GM19035 (cell line): Measurements from ENCODE around the gene RALA.

ENCODE experiments used
- ATAC-seq: cut with Tn5 transposase; IDR thresholded peaks from one replicate; pipeline ENCODE4 v1.9.1; 2021; ENCODE audit not compliant: unreplicated experiment

Gene RALA

DNA sequence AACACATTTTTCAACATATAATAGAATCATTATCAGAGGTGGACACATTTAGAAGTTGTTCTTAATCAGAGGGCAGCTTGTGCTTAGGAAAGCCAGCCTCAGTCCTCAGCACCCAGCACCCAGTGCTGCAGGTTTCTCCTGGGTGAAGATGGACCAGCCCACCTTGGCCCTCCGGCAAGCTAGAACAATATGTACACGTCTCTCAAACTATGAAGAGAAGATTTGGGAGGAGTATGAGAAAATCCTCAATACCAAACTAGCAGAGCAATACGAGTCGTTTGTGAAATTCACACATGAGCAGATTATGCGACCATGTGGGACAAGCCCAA, 13.5 kb upstream of the RALA start:
- no peak for ATAC-seq

DNA sequence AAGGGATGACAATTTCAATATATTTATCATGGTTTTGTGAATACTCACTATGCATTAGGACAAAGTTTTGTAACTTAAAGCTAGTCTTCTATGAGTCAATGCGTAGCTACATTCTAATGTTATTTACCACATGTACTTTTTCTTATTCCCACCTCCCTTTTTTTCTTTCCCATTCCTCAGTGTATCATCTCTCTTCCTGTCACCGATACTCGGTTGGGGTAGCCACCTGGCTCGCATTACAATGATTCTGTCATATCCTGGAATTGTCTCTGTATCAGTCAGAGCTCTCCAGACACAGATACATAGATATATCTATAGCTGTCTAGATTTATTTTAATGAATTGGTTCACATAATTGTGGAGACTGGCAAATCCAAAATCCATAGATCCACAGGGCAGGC, 9.8 kb upstream of the RALA start:
- ATAC-seq, result no peak

DNA sequence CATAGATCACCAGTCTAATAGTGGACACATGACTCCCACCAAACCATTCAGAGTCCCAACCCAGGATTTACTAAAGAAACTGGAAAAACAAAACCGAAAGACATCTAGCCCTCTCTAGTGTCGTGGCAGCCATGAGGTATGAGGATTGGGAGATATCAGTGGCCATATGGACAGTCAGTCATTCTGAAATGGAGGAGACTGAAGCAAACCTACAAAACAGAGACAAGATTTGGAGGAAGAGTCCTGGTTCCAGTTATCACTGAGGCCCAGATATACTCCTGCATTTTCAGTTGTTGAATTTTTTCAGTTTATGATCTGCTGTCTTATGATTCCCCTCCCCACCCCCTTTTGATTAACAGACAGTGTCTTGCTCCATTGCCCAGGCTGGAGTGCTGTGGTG, 9.1 kb upstream of the RALA start:
- ATAC-seq, result no peak

DNA sequence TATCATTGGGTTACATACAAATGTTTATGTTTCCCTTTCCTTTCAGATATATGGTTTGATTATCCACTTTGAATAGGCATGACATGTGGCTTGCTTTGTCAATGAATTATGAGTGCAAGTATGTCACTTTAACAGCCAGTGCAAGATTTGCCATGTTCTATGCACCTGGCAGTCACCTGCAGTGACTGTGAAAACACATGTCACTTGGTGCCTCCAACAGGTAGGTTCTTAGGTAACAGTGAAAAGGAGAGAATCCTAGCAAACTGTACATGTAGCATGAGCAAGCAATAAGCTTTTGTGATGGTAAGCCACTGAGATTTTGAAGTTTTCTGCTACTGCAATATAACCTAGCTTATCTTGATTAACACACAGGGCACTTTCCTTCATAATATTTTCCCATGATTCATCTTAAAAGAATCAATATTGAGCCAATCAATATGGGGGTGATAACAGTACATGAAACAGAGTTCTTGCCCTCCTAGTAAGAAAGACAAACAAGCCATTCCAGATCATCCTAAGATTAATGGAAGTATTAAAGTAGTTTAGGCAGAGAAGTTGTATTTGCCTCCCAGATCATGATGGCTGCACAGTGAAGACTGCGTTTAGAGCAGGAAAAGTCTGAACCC, 7.9 kb upstream of the RALA start:
- ATAC-seq, result no peak

DNA sequence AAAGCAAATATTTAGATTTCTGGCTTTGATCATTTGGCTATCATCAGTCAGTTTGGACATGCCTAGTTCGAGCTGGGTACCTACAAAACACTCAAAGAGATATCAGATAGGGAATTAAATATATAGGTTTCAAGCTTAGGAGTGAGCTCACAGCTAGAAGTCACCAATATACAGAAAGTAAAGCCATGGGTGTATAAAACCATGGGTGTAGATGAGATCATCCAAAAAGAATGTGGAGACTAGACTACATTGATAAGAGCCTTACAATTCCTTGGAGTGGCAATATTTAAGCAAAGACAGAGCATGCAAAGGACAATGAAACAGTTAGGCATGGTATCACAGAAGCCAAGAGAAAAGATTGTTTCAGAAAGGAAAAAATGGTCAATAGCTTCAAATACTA, 7.2 kb upstream of the RALA start:
- ATAC-seq, result no peak

DNA sequence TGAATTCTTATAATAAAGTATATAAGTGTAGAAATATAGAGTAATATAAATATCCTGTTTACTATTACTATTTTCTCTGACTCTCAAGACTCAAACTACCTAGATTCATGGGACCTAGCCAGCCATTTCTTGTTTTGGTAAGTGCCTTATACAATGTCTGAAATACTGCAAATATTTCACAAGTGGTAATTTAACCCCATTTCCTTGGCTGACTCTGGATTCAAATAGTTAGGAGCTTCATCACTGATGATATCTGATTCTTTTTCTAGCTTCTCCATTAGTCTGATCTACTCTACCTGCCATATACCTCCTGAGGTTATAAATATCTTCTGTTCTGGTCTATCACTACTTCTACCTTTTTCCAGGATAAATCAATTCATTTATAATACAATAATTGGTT, 6.4 kb upstream of the RALA start:
- ATAC-seq, result no peak

DNA sequence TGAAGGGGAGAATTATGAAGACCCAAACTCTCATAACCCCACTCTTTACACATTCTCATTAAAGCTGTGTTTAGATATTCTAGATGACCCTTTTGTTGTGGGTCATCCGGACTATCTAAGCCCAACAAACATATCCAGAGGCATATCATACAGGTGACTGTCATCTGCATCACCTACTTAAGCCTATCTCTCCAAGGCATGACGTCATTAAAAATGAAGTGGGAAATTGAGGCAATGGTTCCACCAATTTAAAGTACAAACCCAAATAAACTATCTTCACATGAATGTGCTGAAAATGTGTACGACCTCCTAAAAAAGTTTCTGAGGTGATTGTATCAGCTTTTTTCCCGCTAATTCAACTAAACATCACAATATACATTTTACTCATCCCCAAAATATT, 4.5 kb upstream of the RALA start:
- no peak for ATAC-seq

DNA sequence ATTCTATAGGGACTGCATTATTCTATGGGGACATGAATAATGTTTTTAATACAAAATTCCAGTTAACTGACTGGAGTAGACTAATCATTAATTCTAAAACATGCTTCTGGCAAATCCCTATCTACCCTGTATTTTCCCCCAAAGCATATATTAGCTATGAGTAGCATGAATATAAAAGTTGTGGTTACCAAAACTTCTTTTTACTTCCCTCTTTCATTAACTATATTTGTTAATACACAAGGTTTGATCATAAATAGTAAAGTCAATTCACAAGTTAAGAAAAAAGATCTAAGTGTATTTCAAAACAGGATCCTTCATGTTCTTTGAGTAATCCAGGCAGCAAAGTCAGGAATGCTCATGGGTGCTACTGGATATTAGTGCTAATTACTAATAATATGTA, 2.9 kb upstream of the RALA start:
- no peak for ATAC-seq

DNA sequence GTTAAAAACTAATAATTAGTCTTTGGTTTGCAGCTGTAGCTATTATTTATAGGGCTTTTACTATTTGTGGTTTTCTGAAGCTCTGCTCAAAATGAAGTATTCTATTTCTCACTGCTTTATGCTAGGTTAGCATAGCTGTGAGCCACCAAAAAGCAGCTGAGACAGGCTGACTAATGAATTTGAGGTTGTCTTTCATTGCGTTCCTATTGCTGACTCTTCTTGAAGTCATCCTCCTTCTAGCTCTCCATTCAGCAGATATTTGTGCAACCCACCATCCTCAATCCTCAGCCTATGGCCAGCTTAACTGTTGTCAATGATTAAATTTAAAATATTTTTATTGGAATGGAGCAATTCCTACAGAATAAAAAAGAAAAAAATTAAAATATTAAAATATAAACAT, 2.1 kb upstream of the RALA start:
- ATAC-seq, result no peak

DNA sequence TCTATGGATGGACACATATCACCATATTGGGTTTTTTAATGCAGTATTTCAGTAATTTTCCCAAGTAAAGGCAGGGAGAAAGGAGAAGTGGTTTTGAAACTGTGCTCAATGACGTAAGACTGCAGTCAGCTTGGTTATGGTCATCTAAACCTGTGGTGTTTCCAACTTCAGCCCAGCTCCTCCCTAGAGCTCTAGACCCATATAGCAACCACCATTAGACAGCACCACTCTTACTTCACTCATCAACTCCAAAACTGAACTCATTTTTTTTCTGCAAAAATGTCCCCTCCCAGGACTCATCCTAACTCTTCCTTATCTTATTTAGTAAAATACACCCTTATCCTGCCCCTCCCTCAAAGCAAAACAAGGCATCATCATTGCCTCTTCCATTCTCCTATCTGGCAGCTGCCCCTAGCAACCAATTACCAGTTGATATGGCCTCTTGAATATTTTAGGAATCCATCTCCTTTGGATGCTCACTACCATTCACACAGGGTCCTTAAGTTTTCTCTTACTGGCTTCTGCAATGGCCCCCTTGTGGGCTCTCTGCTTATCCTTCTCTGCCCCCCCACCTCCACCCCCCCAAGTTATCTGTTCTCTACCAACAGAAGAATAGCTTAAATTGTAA, 1.5 kb upstream of the RALA start:
- ATAC-seq, result no peak

DNA sequence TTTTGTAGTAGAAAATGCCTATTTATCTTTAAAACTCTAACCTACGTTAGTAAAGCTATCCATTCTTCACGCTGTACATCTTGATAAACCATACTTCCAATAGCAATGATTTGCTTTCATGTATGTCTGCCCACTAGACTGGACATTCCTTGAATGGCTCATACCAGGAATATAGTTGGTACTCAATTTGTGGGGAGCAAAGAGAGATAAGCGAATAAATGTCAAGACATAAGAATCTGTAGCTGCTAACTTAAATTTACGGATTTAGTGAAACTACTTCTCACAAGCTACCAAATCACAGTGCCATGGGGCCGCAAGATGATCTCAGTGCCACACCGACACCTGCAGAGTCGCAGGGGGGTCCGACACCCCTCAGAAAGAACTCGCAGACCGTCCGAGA, 763 bp upstream of the RALA start:
- no peak for ATAC-seq

DNA sequence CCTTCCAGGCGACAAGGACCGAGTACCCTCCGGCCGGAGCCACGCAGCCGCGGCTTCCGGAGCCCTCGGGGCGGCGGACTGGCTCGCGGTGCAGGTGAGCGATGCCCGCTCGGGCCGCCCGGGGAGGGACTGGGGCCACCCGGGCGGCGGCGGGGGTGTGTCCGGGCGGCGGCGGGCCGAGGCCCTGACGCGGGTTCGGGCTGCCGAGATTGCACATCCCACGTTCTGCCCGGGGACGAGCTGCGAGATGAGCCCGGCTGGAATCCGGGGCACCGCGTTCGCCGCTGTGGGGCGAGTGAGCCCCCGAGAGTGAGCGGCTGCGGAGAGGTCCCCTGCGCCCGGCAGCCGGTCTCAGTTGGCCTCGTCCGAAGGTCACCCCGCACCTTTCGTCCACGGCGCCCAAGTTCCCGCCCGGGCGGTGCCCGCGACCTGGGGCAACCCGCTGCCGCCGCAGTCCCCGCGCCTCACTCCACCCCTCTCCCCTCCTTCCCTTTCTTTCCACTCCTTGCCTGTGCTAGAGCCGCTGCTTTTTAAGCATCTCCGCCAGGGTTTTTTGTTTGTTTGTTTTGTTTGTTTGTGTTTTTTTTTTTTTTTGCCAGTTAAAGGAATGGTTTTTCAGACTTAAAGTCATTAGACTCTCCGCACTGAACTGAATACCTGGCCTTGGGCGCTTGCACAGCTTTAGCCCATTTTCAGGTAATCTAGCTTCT, 515 bp downstream of the RALA start:
- ATAC-seq, result peak; percentile 51

DNA sequence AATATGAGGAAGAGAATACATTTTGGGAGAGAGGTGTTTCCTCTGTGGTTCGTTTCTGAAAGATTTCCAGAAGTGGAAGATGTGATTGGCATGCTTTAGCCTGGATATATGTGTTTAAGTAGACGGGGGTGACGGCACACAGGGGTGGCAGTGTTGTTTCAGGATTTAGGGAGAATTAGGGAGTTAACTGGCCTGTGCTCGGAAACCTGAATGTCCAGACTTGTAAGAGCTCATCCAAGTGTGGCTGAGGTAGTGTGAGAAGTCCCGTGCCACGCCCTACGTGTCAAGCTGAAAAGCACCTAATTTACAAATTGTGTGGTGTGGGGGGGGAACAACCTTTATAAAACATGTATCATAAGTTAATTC, 1.1 kb downstream of the RALA start:
- no peak for ATAC-seq

DNA sequence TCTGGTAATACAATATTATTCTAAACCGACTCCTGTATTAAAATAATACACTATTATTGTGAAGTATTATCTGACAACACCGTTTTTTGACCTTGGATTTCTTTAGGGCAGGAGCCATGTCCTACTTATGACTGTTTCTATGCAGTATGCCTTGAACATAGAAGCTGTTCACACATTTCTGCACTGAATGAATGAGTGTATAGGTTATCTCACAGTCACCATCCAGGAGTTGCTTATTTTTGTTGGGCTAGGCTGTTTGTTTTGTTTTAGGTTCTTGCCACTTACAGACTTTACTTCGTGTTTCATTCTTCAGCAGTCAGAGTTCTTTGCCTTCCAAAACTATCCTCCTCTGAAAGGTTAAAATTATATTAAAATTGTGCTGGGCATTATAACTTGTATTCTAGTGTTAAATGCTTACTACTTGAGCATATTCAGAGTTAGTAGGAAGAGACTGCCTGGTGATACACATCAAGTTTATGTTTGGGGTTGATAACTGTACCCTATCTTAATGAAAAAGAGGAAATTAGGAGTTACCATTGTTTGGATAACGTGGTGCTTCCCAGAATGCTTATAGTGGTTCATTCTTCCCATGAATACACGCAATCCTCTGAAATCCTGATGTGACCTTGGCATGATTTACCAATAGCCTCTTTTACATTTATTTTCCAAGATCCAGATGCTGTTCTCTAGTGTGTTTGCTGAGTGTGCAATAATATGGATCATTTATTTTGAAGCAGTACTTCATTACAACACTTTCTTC, 1.7 kb downstream of the RALA start:
- no peak for ATAC-seq

DNA sequence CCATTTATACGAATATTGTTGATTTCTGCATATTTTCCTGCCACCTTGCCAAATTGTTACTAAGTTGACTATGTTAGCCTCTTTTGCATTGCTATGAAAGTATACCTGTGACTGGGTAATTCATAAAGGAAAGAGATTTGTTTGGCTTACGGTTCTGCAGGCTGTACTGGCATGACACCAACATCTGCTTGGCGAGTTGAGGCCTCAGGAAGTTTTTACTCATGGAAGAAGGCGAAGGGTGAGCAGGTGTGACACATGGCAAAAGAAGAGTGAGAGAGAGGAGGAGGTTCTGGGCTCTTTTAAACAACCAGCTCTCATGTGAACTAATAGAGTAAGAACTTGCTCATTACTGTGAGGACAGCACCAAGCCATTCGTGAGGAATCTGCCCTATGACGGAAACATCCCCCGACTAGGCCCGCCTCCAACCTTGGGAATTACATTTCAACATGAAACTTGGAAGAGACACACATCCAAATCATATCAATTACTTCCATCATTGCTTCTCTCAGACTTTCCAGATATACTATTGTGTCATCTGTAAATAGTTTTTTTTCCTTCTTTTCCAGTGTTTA, 8.4 kb downstream of the RALA start:
- no peak for ATAC-seq

DNA sequence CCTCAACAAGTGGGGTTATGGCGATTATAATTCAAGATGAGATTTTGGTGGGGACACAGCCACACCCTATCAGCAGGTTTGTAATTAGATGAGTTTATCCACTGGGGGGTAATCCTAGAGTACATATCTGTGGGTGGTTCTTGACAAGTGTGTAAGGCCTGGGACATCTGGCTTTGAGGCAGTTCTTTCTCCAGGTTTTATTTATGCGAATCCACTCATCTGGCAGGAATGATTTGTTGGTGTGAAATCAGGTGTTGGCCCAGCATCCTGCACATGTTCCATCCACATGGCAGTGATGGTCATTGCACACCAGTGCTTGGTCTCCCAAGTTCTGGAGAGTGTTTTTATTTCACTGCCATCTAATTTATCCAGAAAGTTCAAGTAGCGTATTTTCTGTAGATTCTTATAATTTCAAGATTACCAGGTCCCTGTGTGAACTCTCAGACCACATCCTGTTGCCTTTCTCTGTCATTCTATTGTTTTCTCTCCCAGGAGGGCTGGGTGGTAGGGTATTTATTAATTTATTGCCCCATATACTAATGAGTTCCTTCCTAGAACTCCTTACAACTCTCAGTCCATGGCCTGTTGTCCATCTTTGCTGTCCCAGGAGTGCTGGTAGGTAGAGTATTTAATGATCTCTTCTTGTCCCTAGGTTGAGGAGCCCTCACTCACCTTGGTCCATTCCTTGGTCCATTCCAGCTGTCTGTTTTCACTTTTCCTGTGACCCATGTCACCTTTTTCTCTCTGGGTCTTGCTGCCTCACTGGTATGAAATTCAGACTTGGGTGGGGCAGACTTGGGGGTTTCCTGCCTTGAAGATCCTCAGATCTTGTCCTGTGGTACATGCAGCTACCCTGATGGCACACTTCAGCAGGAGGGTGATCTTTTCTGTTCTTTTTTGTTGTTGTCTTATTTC, 10.4 kb downstream of the RALA start:
- no peak for ATAC-seq

DNA sequence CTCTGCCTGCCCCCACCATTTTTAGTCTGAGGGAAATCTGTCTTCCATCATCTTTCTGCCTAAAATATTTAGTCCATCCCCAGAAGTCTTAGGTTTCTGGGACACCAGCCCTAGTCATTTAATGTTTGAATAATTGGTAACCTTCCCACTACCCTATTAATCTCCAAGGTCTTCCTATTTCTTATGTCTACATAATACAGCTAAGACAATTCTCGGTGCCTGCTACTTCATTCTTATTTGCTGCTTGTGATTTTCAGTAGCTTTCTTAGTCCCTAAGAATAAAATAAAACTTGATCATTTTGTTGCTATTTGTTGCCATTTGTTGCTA, 11.1 kb downstream of the RALA start:
- no peak for ATAC-seq

DNA sequence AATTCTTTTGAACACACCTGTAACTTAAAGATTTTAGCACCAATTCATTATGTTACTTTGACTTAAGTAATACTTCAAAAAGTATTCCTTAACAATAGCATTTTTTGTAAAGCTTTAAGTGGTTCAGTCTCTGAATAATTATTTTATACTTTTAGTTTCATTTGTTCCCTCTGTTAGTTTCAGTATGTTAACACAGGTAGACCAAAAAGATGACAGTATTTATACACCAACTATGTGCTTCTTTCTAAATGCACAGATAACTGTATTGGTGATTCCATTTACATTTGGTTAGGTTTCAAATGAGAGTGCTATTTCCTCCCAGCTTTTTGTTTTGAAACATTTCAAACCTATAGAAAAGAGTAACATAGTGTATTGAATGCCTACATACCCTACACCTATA, 14.0 kb downstream of the RALA start:
- ATAC-seq, result no peak

DNA sequence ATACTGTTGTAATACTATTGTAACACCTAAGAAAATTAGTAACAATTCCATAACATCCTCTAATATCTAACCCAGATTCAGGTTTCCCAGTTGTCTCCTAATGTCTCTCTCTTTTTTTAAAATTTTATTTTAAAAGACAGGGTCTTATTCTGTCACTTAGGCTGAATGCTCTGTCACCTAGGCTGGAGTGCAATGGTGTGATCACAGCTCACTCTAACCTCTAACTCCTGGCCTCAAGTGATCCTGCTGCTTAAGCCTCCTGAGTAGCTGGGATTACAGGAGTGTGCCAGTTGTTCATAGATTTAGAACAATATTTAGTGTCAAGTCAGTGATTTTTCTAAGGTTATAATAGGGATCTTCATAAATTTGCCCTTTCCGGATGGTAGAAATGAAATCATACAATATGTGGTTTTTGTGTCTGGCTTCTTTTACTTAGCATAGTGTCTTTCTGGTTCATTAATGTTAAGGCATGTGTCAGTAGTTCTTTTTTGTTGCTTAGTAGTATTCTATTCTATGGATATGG, 14.7 kb downstream of the RALA start:
- ATAC-seq, result no peak

DNA sequence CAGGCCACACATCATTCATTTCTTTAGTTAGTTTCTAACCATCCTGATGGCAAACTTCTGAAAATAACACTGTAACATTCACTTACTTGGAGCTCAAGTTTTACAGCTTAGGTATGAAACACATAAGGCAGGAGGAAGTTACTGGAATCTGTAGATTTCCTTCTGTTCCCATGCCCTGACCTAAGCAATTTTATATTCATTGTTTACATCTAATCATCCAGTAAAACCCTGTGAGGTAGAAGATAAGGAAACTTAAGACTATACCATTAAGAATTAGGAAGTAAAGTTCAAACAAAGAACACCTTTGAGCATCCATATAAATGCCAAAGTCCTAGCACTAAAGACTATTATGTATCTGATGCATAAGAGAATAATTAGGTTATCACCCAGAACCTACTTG, 19.5 kb downstream of the RALA start:
- no peak for ATAC-seq

DNA sequence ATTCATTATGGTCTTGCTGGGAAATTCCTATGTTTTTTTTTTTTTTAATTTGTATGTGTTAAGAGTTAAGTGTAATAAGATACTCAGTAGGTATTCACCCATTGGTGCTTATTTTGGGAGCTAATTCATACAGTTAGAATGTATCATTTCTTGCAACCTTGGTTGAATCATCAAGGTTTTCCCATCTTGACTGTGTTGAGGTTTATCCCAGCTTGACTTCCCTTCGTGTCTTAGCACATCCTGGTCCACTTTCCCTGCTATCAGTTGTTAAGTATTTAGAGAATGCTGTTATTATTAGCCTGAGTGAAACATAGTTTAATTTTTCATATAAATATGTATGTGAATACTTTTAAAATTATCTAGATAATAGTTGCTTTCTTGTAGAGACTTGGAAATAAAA, 20.8 kb downstream of the RALA start:
- no peak for ATAC-seq
